ENCODE data around the gene TNNC1.

The TNNC1 gene

DNA sequence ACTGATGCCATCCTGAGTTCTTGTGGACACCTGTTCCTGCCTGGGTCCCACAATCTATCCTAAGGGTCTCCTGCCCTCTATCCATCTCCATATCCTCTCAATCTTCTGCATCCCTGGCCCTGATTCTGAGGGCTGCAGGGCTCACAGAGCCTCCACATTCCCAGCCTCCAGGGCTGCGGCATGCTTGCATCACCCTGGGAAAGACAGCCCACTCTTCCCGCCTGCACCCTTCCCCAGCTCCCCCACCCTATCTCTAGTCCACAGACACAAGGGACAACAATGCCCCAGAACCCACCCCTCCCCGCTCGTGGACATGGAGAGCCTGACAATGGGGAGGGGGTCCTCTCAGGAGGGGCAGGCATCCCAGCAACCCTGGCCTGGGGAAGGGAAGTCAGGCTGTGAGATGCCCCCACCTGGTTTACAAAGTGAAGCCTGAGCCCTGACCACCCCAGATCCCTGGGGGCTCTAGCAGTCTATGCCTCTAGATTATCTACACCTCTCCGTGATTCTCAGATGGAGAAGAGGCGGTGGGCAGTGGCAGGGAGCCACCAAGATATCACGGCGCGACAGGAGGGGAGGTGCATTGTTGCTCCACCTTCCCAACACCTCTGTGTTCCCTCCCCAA lies 19.2 kb downstream of the TNNC1 start:
- H3K4me3 ChIP-seq (ENCODE audit: insufficient read depth, low read depth, low read length), result no peak overlapping the region
- no peaks in the 10 kb centered on the region for H3K27me3 ChIP-seq (ENCODE audit: control insufficient read depth, insufficient read depth, low read length, poor library complexity, severe bottlenecking)
- no peaks in the 10 kb centered on the region for H3K9me3 ChIP-seq (ENCODE audit: control insufficient read depth, low read length)
- peaks cover 12% of the 10 kb centered on the region for H3K4me1 ChIP-seq (ENCODE audit: control insufficient read depth, insufficient read depth, low read length)
- 87 to 88% methylated on average over 9 of the region's 9 CpGs for WGBS, 2 experiments
- no peaks in the 10 kb centered on the region for H3K36me3 ChIP-seq (ENCODE audit: control insufficient read depth, insufficient read depth, low read length)
- H3K27ac ChIP-seq (ENCODE audit: insufficient read depth, low read depth, low read length, poor library complexity, severe bottlenecking), result no peak overlapping the region

DNA sequence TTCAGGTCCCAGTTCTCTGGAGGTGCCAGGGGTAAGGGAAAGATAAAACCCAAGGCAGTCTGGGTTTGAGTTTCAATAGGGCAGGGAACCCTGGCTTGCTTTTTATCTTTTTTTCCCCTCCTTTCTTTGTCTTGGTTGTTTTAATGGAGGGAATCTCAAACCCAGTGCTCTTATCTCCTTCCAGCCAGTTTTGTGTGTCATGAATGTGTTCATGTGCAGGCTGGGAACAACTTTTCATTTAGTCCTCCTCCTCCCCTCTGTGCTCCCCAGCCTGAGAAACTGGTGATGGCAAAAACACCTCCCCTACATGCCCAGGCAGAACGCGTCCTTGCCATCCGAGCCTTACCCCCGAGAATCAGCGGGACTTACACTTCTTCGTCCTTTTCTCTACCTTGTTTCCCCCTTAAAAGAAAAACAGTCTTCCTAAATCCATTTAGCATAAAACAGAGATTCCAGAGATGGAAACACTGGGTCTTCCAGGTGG lies 19.8 kb downstream of the TNNC1 start:
- Histone ChIP-seq H3K4me3 (ENCODE audit: insufficient read depth, low read depth, low read length) (no peak overlapping the region), H3K36me3 (ENCODE audit: control insufficient read depth, insufficient read depth, low read length) (no peaks in the 10 kb centered on the region), H3K27me3 (ENCODE audit: control insufficient read depth, insufficient read depth, low read length, poor library complexity, severe bottlenecking) (no peaks in the 10 kb centered on the region), H3K27ac (ENCODE audit: insufficient read depth, low read depth, low read length, poor library complexity, severe bottlenecking) (peak overlapping the region; percentile 36), H3K4me1 (ENCODE audit: control insufficient read depth, insufficient read depth, low read length) (peaks cover 12% of the 10 kb centered on the region), H3K9me3 (ENCODE audit: control insufficient read depth, low read length) (no peaks in the 10 kb centered on the region)
- 87 to 91% methylated on average over 6 of the region's 6 CpGs for WGBS, 2 experiments

GRCh38 chr3:52433328-52433995 lies 20.4 kb downstream of the TNNC1 start:
- no peak overlapping the region for H3K27ac ChIP-seq (ENCODE audit: insufficient read depth, low read depth, low read length, poor library complexity, severe bottlenecking)
- no peak overlapping the region for H3K4me3 ChIP-seq (ENCODE audit: insufficient read depth, low read depth, low read length)
- WGBS, 2 experiments, result 71 to 76% methylated on average over 9 to 10 of the region's 10 CpGs
- no peaks in the 10 kb centered on the region for H3K27me3 ChIP-seq (ENCODE audit: control insufficient read depth, insufficient read depth, low read length, poor library complexity, severe bottlenecking)
- H3K9me3 ChIP-seq (ENCODE audit: control insufficient read depth, low read length), result no peaks in the 10 kb centered on the region
- H3K36me3 ChIP-seq (ENCODE audit: control insufficient read depth, insufficient read depth, low read length), result no peaks in the 10 kb centered on the region
- peaks cover 12% of the 10 kb centered on the region for H3K4me1 ChIP-seq (ENCODE audit: control insufficient read depth, insufficient read depth, low read length)

DNA sequence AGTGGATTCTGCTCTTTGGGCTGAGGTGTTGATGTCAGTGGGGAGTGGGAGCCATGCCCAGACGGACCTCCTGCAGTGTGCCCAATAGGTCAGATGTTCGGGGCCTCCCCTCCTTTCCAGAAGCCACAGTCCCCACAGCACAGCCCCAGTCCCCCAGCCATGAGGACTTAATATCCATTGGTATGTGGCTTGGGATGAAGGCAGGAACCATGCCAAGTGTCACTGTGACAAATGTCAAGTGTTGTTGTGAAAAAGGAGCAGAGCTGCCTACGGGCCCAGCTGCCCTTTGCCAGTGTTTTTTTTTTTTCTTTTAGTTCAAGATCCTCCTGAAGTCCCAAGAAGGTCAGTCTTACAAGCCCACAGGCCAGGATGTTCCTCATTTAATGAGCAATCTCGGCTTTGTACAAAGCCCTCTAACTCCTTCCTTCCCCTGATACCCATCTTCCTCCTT lies 21.1 kb downstream of the TNNC1 start:
- Histone ChIP-seq H3K36me3 (ENCODE audit: control insufficient read depth, insufficient read depth, low read length) (no peaks in the 10 kb centered on the region), H3K27me3 (ENCODE audit: control insufficient read depth, insufficient read depth, low read length, poor library complexity, severe bottlenecking) (no peaks in the 10 kb centered on the region), H3K9me3 (ENCODE audit: control insufficient read depth, low read length) (no peaks in the 10 kb centered on the region), H3K4me3 (ENCODE audit: insufficient read depth, low read depth, low read length) (no peak overlapping the region), H3K27ac (ENCODE audit: insufficient read depth, low read depth, low read length, poor library complexity, severe bottlenecking) (no peak overlapping the region), H3K4me1 (ENCODE audit: control insufficient read depth, insufficient read depth, low read length) (peaks cover 12% of the 10 kb centered on the region)
- 87 to 89% methylated on average over 4 of the region's 4 CpGs for WGBS, 2 experiments

DNA sequence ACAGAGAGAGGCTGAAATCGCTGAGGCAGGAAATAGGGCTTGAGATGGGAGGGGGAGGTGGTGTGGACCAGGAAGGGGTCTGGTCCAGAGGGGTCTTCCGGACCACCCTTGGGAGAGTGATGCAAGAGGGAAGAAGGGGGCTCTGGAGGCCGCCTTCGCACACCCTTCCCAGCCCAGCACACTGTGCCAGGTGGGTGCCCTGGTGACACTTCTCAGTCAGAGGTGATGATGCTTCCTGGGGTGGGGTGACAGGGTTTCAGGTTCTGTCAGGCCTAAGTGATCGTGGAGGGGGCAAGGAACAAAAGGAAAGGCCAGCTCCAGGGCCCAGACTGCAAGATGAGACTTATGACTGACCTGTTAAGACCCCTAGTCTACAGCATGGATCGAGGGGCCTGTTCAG lies 21.6 kb downstream of the TNNC1 start:
- Histone ChIP-seq H3K4me3 (ENCODE audit: insufficient read depth, low read depth, low read length) (no peak overlapping the region), H3K9me3 (ENCODE audit: control insufficient read depth, low read length) (no peaks in the 10 kb centered on the region), H3K27ac (ENCODE audit: insufficient read depth, low read depth, low read length, poor library complexity, severe bottlenecking) (no peak overlapping the region), H3K27me3 (ENCODE audit: control insufficient read depth, insufficient read depth, low read length, poor library complexity, severe bottlenecking) (no peaks in the 10 kb centered on the region), H3K36me3 (ENCODE audit: control insufficient read depth, insufficient read depth, low read length) (no peaks in the 10 kb centered on the region), H3K4me1 (ENCODE audit: control insufficient read depth, insufficient read depth, low read length) (peaks cover 12% of the 10 kb centered on the region)
- 90 to 93% methylated on average over 6 of the region's 6 CpGs for WGBS, 2 experiments

DNA sequence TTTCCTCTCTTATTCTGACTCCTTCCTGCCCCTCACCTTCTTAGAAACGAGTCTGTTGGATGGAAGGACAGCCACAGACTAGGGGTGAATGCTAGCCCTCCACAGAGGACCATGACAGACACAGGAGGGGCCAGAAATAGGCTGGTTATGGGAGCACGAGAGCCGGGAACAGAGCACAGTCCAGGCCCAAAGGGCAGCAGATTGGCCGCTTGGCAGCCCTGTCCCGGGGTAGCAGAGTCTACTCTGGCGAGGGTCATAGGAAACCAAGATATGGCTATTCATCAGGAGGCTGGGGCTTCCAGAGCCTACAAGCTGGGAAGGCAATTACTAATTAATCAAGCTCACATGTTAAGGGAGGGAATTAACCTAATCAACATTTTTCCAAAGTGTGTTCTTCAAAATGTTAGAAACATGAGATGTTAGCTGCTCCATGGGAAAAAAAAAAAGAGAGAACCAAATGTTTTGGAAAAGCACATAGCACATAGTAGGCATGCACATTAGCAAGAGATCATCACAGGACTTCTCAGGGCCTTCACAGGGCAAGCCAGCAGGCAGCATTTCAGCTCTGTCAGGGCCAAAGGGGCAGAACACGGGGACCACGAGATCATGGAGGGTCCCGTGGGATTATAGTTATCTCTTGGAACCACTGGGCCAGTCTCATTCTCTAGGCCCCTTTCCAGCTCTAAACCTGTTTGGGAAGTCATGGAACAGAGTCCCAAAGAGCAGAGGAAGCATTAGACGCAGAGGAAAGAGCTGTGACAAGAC lies 22.2 kb downstream of the TNNC1 start:
- WGBS, 2 experiments, result 92 to 94% methylated on average over 10 of the region's 10 CpGs
- H3K4me3 ChIP-seq (ENCODE audit: insufficient read depth, low read depth, low read length), result no peak overlapping the region
- H3K9me3 ChIP-seq (ENCODE audit: control insufficient read depth, low read length), result no peaks in the 10 kb centered on the region
- H3K36me3 ChIP-seq (ENCODE audit: control insufficient read depth, insufficient read depth, low read length), result no peaks in the 10 kb centered on the region
- H3K4me1 ChIP-seq (ENCODE audit: control insufficient read depth, insufficient read depth, low read length), result peaks cover 12% of the 10 kb centered on the region
- no peak overlapping the region for H3K27ac ChIP-seq (ENCODE audit: insufficient read depth, low read depth, low read length, poor library complexity, severe bottlenecking)
- no peaks in the 10 kb centered on the region for H3K27me3 ChIP-seq (ENCODE audit: control insufficient read depth, insufficient read depth, low read length, poor library complexity, severe bottlenecking)

GRCh38 chr3:52430416-52430810 lies 23.4 kb downstream of the TNNC1 start:
- WGBS, 2 experiments, result 90 to 92% methylated on average over 9 of the region's 9 CpGs
- no peaks in the 10 kb centered on the region for H3K9me3 ChIP-seq (ENCODE audit: control insufficient read depth, low read length)
- no peak overlapping the region for H3K27ac ChIP-seq (ENCODE audit: insufficient read depth, low read depth, low read length, poor library complexity, severe bottlenecking)

DNA sequence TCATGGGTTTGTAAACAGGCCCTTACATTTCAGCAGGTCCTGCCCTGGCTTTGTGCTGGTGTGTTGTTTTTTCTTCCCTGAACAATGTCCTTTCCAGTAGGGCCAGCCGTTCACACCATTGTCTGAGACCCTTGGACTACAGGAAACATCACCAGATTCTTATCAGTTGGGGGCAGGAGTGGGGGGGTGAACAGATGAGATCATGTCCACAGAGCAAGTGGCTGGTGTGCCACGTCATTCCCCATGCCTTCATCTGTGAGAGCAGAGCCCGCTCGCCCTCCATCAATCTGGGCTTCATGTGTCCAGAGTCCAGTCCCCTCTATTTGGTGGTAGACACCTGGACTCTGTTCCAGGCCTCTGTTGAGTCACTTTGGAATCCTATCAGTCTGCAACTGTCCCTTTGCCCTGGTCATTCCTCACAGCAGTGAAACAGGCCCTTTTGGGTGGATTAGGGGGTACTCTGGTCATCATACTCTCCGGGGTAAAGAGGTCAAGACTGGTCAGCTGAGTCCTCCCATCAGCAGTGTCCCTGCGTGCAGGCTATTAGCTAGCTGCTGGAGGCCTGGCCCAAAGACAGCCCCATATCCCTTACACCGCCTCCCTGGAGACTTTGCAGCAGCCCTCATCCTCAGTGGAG lies 23.9 kb downstream of the TNNC1 start:
- H3K27ac ChIP-seq (ENCODE audit: insufficient read depth, low read depth, low read length, poor library complexity, severe bottlenecking), result no peak overlapping the region
- WGBS, 2 experiments, result 86 to 90% methylated on average over 7 of the region's 7 CpGs

More at GRCh38 chr3:52430416-52430810, 23.4 kb downstream of the TNNC1 start:
- Histone ChIP-seq H3K4me1 (ENCODE audit: control insufficient read depth, insufficient read depth, low read length) (peaks cover 12% of the 10 kb centered on the region), H3K4me3 (ENCODE audit: insufficient read depth, low read depth, low read length) (no peak overlapping the region), H3K36me3 (ENCODE audit: control insufficient read depth, insufficient read depth, low read length) (no peaks in the 10 kb centered on the region), H3K27me3 (ENCODE audit: control insufficient read depth, insufficient read depth, low read length, poor library complexity, severe bottlenecking) (no peaks in the 10 kb centered on the region)

DNA sequence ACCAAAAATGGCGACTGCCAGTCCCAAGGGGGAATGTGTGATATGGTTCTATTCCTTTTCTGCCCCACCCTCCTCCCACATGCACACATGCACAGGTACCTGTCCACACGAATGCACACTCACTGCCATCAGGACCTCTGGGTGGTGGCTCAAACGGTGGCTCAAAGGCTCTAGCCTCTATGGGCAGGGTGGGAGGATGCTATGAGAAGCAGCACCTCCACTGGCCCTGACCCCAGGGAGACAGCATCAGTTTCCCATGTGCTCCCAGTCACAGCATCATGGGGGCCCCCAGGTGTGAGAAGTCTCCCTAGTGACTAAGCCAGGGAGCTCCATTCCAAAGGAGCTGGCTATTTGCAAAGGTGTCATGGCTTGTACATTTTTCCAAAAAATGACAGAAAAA lies 24.8 kb downstream of the TNNC1 start:
- H3K9me3 ChIP-seq (ENCODE audit: control insufficient read depth, low read length), result no peaks in the 10 kb centered on the region
- no peaks in the 10 kb centered on the region for H3K27me3 ChIP-seq (ENCODE audit: control insufficient read depth, insufficient read depth, low read length, poor library complexity, severe bottlenecking)
- no peak overlapping the region for H3K4me3 ChIP-seq (ENCODE audit: insufficient read depth, low read depth, low read length)
- H3K27ac ChIP-seq (ENCODE audit: insufficient read depth, low read depth, low read length, poor library complexity, severe bottlenecking), result no peak overlapping the region
- peaks cover 11% of the 10 kb centered on the region for H3K4me1 ChIP-seq (ENCODE audit: control insufficient read depth, insufficient read depth, low read length)
- 55 to 64% methylated on average over 3 of the region's 3 CpGs for WGBS, 2 experiments
- H3K36me3 ChIP-seq (ENCODE audit: control insufficient read depth, insufficient read depth, low read length), result no peaks in the 10 kb centered on the region

More for the DNA sequence above, 23.9 kb downstream of the TNNC1 start:
- Histone ChIP-seq H3K27me3 (ENCODE audit: control insufficient read depth, insufficient read depth, low read length, poor library complexity, severe bottlenecking) (no peaks in the 10 kb centered on the region), H3K4me3 (ENCODE audit: insufficient read depth, low read depth, low read length) (no peak overlapping the region), H3K9me3 (ENCODE audit: control insufficient read depth, low read length) (no peaks in the 10 kb centered on the region), H3K36me3 (ENCODE audit: control insufficient read depth, insufficient read depth, low read length) (no peaks in the 10 kb centered on the region), H3K4me1 (ENCODE audit: control insufficient read depth, insufficient read depth, low read length) (peaks cover 12% of the 10 kb centered on the region)

Measured in ectodermal cell (in vitro differentiated cells).